ENCODE measurements around the gene RNF26. TPM values are rescaled to one million over a fixed set of nuclear protein-coding genes. Genes with fewer than 3 reads are reported as not detected.

RNF26 gene
- total and polyA plus RNA-seq, 2 of the 13 experiments (the other 11 are each of a cell fraction or from before 2014, with no cell fraction given): 11.9 to 26.3 TPM

DNA sequence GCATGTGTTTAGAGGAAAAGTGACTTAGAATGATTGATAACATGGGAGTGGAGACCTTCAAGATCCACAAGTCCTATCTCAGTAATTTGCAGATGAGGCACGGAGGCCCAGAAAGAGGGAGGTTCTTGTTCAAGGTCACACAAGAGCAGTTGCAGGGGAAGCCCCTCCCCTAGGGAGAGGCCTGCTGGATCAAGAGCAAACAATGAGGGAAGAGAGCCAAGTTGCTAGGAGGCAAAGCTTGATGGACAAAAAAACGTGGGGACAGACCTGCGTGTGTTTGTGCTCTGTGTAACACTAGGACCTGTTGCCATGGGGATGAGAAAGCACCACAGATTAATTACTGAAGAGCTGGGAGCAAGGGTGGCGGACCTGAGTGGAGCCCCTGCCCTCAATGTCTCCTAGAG lies 18.5 kb downstream of the RNF26 start (continued):
- TF ChIP-seq NFE2L1 (CRISPR knock-in tag; IDR thresholded peaks at IDR 0.05; ENCODE audit: borderline replicate concordance): no peak
- no peak for TF ChIP-seq ZNF235 (CRISPR knock-in tag; IDR thresholded peaks at IDR 0.05; ENCODE audit: borderline replicate concordance)
- TF ChIP-seq, protein P1, sequence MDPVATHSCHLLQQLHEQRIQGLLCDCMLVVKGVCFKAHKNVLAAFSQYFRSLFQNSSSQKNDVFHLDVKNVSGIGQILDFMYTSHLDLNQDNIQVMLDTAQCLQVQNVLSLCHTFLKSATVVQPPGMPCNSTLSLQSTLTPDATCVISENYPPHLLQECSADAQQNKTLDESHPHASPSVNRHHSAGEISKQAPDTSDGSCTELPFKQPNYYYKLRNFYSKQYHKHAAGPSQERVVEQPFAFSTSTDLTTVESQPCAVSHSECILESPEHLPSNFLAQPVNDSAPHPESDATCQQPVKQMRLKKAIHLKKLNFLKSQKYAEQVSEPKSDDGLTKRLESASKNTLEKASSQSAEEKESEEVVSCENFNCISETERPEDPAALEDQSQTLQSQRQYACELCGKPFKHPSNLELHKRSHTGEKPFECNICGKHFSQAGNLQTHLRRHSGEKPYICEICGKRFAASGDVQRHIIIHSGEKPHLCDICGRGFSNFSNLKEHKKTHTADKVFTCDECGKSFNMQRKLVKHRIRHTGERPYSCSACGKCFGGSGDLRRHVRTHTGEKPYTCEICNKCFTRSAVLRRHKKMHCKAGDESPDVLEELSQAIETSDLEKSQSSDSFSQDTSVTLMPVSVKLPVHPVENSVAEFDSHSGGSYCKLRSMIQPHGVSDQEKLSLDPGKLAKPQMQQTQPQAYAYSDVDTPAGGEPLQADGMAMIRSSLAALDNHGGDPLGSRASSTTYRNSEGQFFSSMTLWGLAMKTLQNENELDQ (CRISPR knock-in tag; IDR thresholded peaks at IDR 0.05; ENCODE audit: borderline replicate concordance): no peak
- no peak for TF ChIP-seq MBD4 (IDR thresholded peaks at IDR 0.05; ENCODE audit: borderline replicate concordance, low read length)
- no peak for TF ChIP-seq KAT2B (IDR thresholded peaks at IDR 0.05; ENCODE audit: borderline replicate concordance, low read depth, low read length)
- TF ChIP-seq MIER2 (CRISPR knock-in tag; IDR thresholded peaks at IDR 0.05): no peak
- TF ChIP-seq GLI4 (CRISPR knock-in tag; IDR thresholded peaks at IDR 0.05; ENCODE audit: borderline replicate concordance): no peak
- TF ChIP-seq ZNF839 (CRISPR knock-in tag; IDR thresholded peaks at IDR 0.05; ENCODE audit: borderline replicate concordance): no peak
- TF ChIP-seq, protein P2, sequence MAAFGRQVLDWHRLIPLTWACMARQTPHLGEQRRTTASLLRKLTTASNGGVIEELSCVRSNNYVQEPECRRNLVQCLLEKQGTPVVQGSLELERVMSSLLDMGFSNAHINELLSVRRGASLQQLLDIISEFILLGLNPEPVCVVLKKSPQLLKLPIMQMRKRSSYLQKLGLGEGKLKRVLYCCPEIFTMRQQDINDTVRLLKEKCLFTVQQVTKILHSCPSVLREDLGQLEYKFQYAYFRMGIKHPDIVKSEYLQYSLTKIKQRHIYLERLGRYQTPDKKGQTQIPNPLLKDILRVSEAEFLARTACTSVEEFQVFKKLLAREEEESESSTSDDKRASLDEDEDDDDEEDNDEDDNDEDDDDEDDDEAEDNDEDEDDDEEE (CRISPR knock-in tag; IDR thresholded peaks at IDR 0.05): no peak
- no peak for TF ChIP-seq ZMYM2 (CRISPR knock-in tag; IDR thresholded peaks at IDR 0.05)
